Neural cell (in vitro differentiated cells): ENCODE data around the gene NOL9.

Source experiments
- POLR2AphosphoS5 ChIP-seq: IDR thresholded peaks from 2 replicates; pipeline ENCODE4 v1.6.1; 2012
- SMC3 ChIP-seq: fragments of 450-650 bp; conservative IDR thresholded peaks from 2 replicates; pipeline ENCODE4 v1.6.1; 2014; ENCODE audit warnings: antibody characterized with exemption, mild to moderate bottlenecking, moderate library complexity; ENCODE audit not compliant: poor library complexity
- TAF1 ChIP-seq: IDR thresholded peaks from 2 replicates; pipeline ENCODE4 v1.6.1; 2012; ENCODE audit warnings: low read depth
- TF ChIP-seq, protein P1 (sequence below): fragments of 450-650 bp; IDR thresholded peaks from 2 replicates; pipeline ENCODE4 v1.5.1; 2014; ENCODE audit warnings: antibody characterized with exemption, mild to moderate bottlenecking, moderate library complexity; ENCODE audit not compliant: poor library complexity, severe bottlenecking

DNA sequence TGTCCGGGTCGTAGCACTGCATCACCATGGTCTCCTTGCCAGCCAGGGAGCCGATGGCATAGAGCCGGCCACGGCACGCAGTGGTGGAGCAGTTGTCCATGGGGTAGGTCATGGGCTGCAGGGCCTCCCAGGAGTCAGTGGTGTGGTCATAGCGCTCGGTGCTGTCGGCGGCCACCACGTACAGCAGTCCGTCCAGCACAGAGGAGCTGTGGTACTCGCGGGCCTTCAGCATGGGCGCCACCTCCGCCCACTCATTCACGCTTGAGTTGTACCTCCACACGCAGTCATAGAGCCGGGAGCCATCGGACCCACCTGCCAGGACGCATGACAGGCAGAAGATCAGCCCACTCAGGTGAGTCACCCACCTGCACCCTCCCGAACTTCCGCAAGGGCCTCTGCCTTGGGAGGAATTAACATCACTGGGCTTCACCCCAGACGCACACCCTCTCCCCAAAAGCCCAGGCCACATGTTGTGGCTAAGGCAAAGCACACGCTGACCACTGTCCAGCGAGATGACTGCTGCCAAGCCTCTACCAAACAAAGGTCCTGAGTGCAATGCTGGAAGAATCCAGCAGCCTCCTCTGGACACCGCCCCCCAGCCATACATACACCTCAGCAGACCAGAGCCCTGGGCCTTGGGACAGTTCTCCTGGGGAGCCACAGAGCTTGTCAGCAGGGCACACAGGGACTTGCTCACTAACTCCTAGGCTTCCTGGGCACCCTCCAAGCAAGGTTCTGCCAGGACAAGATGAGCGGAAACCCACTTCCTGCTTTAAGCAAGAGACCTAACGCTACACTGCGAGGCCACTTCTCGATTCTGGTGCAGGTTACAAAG is 45.0 kb upstream of the NOL9 start:
- TF ChIP-seq TAF1 (no peak), SMC3 (no peak), POLR2AphosphoS5 (no peak)
- TF ChIP-seq, protein P1, sequence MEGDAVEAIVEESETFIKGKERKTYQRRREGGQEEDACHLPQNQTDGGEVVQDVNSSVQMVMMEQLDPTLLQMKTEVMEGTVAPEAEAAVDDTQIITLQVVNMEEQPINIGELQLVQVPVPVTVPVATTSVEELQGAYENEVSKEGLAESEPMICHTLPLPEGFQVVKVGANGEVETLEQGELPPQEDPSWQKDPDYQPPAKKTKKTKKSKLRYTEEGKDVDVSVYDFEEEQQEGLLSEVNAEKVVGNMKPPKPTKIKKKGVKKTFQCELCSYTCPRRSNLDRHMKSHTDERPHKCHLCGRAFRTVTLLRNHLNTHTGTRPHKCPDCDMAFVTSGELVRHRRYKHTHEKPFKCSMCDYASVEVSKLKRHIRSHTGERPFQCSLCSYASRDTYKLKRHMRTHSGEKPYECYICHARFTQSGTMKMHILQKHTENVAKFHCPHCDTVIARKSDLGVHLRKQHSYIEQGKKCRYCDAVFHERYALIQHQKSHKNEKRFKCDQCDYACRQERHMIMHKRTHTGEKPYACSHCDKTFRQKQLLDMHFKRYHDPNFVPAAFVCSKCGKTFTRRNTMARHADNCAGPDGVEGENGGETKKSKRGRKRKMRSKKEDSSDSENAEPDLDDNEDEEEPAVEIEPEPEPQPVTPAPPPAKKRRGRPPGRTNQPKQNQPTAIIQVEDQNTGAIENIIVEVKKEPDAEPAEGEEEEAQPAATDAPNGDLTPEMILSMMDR = no peak
